HCT116 (cell line): Measurements from ENCODE around the gene CLPSL1. TPM values are rescaled to one million over a fixed set of nuclear protein-coding genes. Genes with fewer than 3 reads are reported as not detected.

Experiments
- ATAC-seq: fragments of 200-7000 bp; cut with Tn5 transposase; 2 replicates; pipeline ENCODE4 v1.9.1; 2020; ENCODE audit warnings: mild to moderate bottlenecking, moderate library complexity
- BruUV-seq: library from RNA; stranded (reverse); fragments of 400-500 nt; replicated peaks from 2 replicates; lab custom pipeline; 2021; lab: Mats Ljungman, UMichigan
- CTCF ChIA-PET: fragments of 300-600 bp; sonication (Branson Sonifier 250); formaldehyde crosslinking; loops from one replicate; lab custom pipeline; 2021; ENCODE audit warnings: antibody characterized with exemption; lab: Charles Lee
- POLR2A ChIA-PET: fragments of 300-600, 350-600 bp; sonication (Branson Sonifier 250); formaldehyde crosslinking; loops from one replicate; lab custom pipeline; 2021; ENCODE audit warnings: antibody characterized with exemption; lab: Charles Lee
- RAD21 ChIA-PET, 2 experiments: fragments of 300-600 bp; sonication (Branson Sonifier 250); formaldehyde crosslinking; loops; one replicate each; lab custom pipeline; 2023; ENCODE audit warnings: low total read pairs in 2 of 2; ENCODE audit not compliant: uncharacterized antibody in 2 of 2, unreplicated experiment in 2 of 2, low non-redundant PET in 1 of 2; lab: Charles Lee
- DNase-seq: peaks from one replicate; pipeline ENCODE4 v3.0.0-alpha.2; 2010; ENCODE audit warnings: low read depth, low spot score
- H2AFZ ChIP-seq: fragments of 200-600 bp; shearing (Covaris generic), sonication (generic); 2 replicates; pipeline ENCODE4 v1.6.1; 2017; ENCODE audit warnings: low read depth, mixed run types, mixed read lengths, antibody characterized with exemption, low read length; ENCODE audit not compliant: poor library complexity, severe bottlenecking
- H3K27ac ChIP-seq: 2 replicates; pipeline ENCODE4 v1.5.1; 2012; ENCODE audit warnings: low read depth, low read length
- H3K27me3 ChIP-seq: fragments of 200-600 bp; sonication (generic); 2 replicates; pipeline ENCODE4 v1.6.1; 2016; ENCODE audit warnings: mixed run types, low read length, mixed read lengths; ENCODE audit not compliant: insufficient read depth
- H3K36me3 ChIP-seq, 2 experiments: fragments of 200-500 bp in 1 of 2; fragments of 200-600 bp in 1 of 2; sonication (Bioruptor generic) in 1 of 2; sonication (generic) in 1 of 2; 2 replicates each; pipeline versions ENCODE4 v1.5.1 to v1.6.1; 2014 to 2016; ENCODE audit warnings: low read length in 2 of 2, inconsistent platforms in 1 of 2, mixed read lengths in 1 of 2, mixed run types in 1 of 2; ENCODE audit not compliant: insufficient read depth in 2 of 2, control insufficient read depth in 1 of 2
- H3K4me1 ChIP-seq, 2 experiments: fragments of 200-600 bp in 1 of 2; sonication (generic) in 1 of 2; 2 replicates each; pipeline versions ENCODE4 v1.5.1 to v1.6.1; 2012 to 2017; ENCODE audit warnings: low read length in 2 of 2, inconsistent platforms in 1 of 2, mild to moderate bottlenecking in 1 of 2, mixed read lengths in 1 of 2, mixed run types in 1 of 2, moderate library complexity in 1 of 2; ENCODE audit not compliant: insufficient read depth in 2 of 2, control insufficient read depth in 1 of 2
- H3K4me2 ChIP-seq: fragments of 200-600 bp; sonication (generic); 2 replicates; pipeline ENCODE4 v1.6.1; 2017; ENCODE audit warnings: mixed run types, low read length, mixed read lengths
- H3K4me3 ChIP-seq, 2 experiments: fragments of 200-600 bp in 1 of 2; sonication (generic) in 1 of 2; replicated peaks in 1 of 2; 2 replicates each; pipeline ENCODE4 v1.5.1; 2011 to 2016; ENCODE audit warnings: low read length in 2 of 2, control low read depth in 1 of 2, low read depth in 1 of 2, mild to moderate bottlenecking in 1 of 2, mixed read lengths in 1 of 2, mixed run types in 1 of 2
- H3K79me2 ChIP-seq: fragments of 200-600 bp; sonication (generic); 2 replicates; pipeline ENCODE4 v1.6.1; 2017; ENCODE audit warnings: mild to moderate bottlenecking, mixed run types, low read length, moderate library complexity, mixed read lengths; ENCODE audit not compliant: insufficient read depth
- H3K9ac ChIP-seq: fragments of 200-600 bp; sonication (generic); 2 replicates; pipeline ENCODE4 v1.6.1; 2016; ENCODE audit warnings: low read length, mixed read lengths
- H3K9me2 ChIP-seq: fragments of 200-600 bp; sonication (generic), shearing (Covaris generic); 2 replicates; pipeline ENCODE4 v1.6.1; 2017; ENCODE audit warnings: mixed run types, mild to moderate bottlenecking, moderate library complexity; ENCODE audit not compliant: insufficient read depth
- H3K9me3 ChIP-seq, 2 experiments: fragments of 200-500 bp in 1 of 2; fragments of 200-600 bp in 1 of 2; sonication (Bioruptor generic) in 1 of 2; sonication (generic) in 1 of 2; 2 replicates each; pipeline ENCODE4 v1.6.1; 2014 to 2017; ENCODE audit warnings: low read length in 2 of 2, mixed read lengths in 2 of 2, inconsistent platforms in 1 of 2, low read depth in 1 of 2, mild to moderate bottlenecking in 1 of 2, mixed run types in 1 of 2, moderate library complexity in 1 of 2; ENCODE audit not compliant: control insufficient read depth in 1 of 2, insufficient read depth in 1 of 2
- H4K20me1 ChIP-seq: fragments of 200-600 bp; sonication (generic), shearing (Covaris generic); 2 replicates; pipeline ENCODE4 v1.6.1; 2017; ENCODE audit warnings: mixed run types, mild to moderate bottlenecking, moderate library complexity; ENCODE audit not compliant: insufficient read depth
- FOSL1 ChIP-seq: IDR thresholded peaks from 2 replicates; pipeline ENCODE4 v1.6.1; 2012; ENCODE audit warnings: low read depth
- SP1 ChIP-seq: IDR thresholded peaks from 2 replicates; pipeline ENCODE4 v1.6.1; 2012; ENCODE audit warnings: low read depth
- TCF7L2 ChIP-seq: IDR thresholded peaks from 2 replicates; pipeline ENCODE4 v1.7.0; 2011; ENCODE audit warnings: borderline replicate concordance, inconsistent platforms; ENCODE audit not compliant: insufficient read depth, insufficient read length; ENCODE audit errors: extremely low read depth
- ZFX ChIP-seq: fragments of 450-650 bp; IDR thresholded peaks from 2 replicates; pipeline ENCODE4 v1.6.1; 2017
- intact Hi-C: fragments of 100-400 bp; cut with micrococcal nuclease; formaldehyde crosslinking; loops from 2 replicates; pipeline ENCODE4 v1.10.0; 2022
- total RNA-seq: library from RNA; stranded (reverse); gene quantifications from one replicate; pipeline ENCODE4 v1.2.1, GENCODE V29; 2021; ENCODE audit not compliant: unreplicated experiment
- TF ChIP-seq, protein P1 (sequence below): IDR thresholded peaks from 2 replicates; pipeline ENCODE4 v1.6.1; 2011; ENCODE audit warnings: mild to moderate bottlenecking, low read length, moderate library complexity; ENCODE audit not compliant: insufficient replicate concordance; ENCODE audit errors: extremely low read depth

Gene CLPSL1
- total RNA-seq, 1 experiment from 2014 or later: not detected

DNA sequence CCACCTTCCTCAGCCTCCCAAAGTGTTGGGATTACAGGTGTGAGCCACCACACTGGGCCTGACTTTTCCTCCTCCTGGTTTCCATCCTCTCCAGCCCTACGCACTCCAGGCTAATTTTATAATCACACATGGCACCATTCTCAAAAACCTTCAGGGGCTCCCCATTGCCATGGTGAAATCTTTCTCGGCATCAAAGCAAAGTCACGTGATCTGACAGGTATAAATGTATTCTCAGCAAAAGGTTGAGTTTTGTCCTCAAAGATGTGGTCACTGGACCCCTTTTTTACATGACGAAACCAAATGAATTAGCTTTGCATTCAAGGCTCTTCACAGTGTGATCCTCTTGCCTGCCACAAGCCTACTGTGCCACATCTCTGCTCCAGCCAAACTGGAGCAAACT, 28.5 kb upstream of the CLPSL1 start:
- no peak for TF ChIP-seq ZFX
- TF ChIP-seq FOSL1: no peak
- TF ChIP-seq, protein P1, sequence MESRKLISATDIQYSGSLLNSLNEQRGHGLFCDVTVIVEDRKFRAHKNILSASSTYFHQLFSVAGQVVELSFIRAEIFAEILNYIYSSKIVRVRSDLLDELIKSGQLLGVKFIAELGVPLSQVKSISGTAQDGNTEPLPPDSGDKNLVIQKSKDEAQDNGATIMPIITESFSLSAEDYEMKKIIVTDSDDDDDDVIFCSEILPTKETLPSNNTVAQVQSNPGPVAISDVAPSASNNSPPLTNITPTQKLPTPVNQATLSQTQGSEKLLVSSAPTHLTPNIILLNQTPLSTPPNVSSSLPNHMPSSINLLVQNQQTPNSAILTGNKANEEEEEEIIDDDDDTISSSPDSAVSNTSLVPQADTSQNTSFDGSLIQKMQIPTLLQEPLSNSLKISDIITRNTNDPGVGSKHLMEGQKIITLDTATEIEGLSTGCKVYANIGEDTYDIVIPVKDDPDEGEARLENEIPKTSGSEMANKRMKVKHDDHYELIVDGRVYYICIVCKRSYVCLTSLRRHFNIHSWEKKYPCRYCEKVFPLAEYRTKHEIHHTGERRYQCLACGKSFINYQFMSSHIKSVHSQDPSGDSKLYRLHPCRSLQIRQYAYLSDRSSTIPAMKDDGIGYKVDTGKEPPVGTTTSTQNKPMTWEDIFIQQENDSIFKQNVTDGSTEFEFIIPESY: no peak
- no peak for TF ChIP-seq SP1
- no peak for TF ChIP-seq TCF7L2
- Histone ChIP-seq H3K9ac (no peak overlapping the region), H4K20me1 (no peaks in the 10 kb centered on the region), H3K27ac (no peak overlapping the region), H3K4me1 (peaks cover 0 to 12% of the 10 kb centered on the region in 2 experiments; a peak in 1 of 4 replicates), H3K9me2 (no peaks in the 10 kb centered on the region), H2AFZ (no peak overlapping the region), H3K9me3 (0 out of 4 replicates have a peak, but pooled peaks cover 0 to 3% of the 10 kb centered on the region in 2 experiments), H3K79me2 (no peaks in the 10 kb centered on the region), H3K27me3 (no peaks in the 10 kb centered on the region), H3K36me3 (no peaks in the 10 kb centered on the region), H3K4me3 (no peak overlapping the region), H3K4me2 (no peak overlapping the region)
- ChIA-PET POLR2A (no interaction called here), CTCF (no interaction called here), RAD21 (no interaction called here)
- BruUV-seq: no TSS peak
- intact Hi-C loops: no loop called here
- ATAC-seq: no peak
- no peak for DNase-seq
